PC-9 (cell line): ENCODE measurements around the gene BCCIP. TPM values are rescaled to one million over a fixed set of nuclear protein-coding genes. Genes with fewer than 3 reads are reported as not detected.

ENCODE experiments used
- BruUV-seq: library from RNA; stranded (reverse); fragments of 400-500 nt; replicated peaks from 2 replicates; lab custom pipeline; 2021; lab: Mats Ljungman, UMichigan
- CTCF ChIA-PET: fragments of 300-600 bp; sonication (Branson Sonifier 250); formaldehyde crosslinking; loops from one replicate; lab custom pipeline; 2022; ENCODE audit warnings: antibody characterized with exemption; lab: Charles Lee
- POLR2A ChIA-PET: fragments of 300-600 bp; sonication (Branson Sonifier 250); formaldehyde crosslinking; loops from one replicate; lab custom pipeline; 2022; ENCODE audit warnings: antibody characterized with exemption; ENCODE audit not compliant: unreplicated experiment; lab: Charles Lee
- DNase-seq, 2 experiments: peaks; one replicate each; pipeline versions ENCODE4 v3.0.0 to v3.0.0-alpha.2; 2015 to 2022; ENCODE audit warnings: mixed read lengths in 1 of 2
- H2AFZ ChIP-seq: fragments of 200-600 bp; sonication (generic); 2 replicates; pipeline ENCODE4 v1.8.1; 2017; ENCODE audit warnings: antibody characterized with exemption
- H3F3A ChIP-seq: fragments of 200-600 bp; sonication (generic); 2 replicates; pipeline ENCODE4 v1.8.1; 2017; ENCODE audit warnings: antibody characterized with exemption, mild to moderate bottlenecking, low read depth; ENCODE audit not compliant: insufficient read depth
- H3K27ac ChIP-seq: fragments of 200-600 bp; sonication (generic); 2 replicates; pipeline ENCODE4 v1.6.1; 2016; ENCODE audit warnings: mixed run types
- H3K27me3 ChIP-seq: fragments of 200-600 bp; sonication (generic); 2 replicates; pipeline ENCODE4 v1.6.1; 2016; ENCODE audit warnings: low read depth, mixed run types; ENCODE audit not compliant: insufficient read depth
- H3K36me3 ChIP-seq: fragments of 200-600 bp; sonication (generic); 2 replicates; pipeline ENCODE4 v1.6.1; 2016; ENCODE audit warnings: low read depth, mixed run types
- H3K4me1 ChIP-seq: fragments of 200-600 bp; sonication (generic); replicated peaks from 2 replicates; pipeline ENCODE4 v1.6.1; 2016; ENCODE audit warnings: mixed run types; ENCODE audit not compliant: insufficient read depth
- H3K4me2 ChIP-seq: fragments of 200-600 bp; sonication (generic); 2 replicates; pipeline ENCODE4 v1.6.1; 2017; ENCODE audit warnings: mixed run types
- H3K4me3 ChIP-seq: fragments of 200-600 bp; sonication (generic); 2 replicates; pipeline ENCODE4 v1.6.1; 2016; ENCODE audit warnings: mixed run types
- H3K79me2 ChIP-seq: fragments of 200-600 bp; sonication (generic); 2 replicates; pipeline ENCODE4 v1.6.1; 2017; ENCODE audit warnings: low read depth, mixed run types
- H3K9me2 ChIP-seq: fragments of 200-600 bp; sonication (generic); 2 replicates; pipeline ENCODE4 v1.8.1; 2017; ENCODE audit warnings: mild to moderate bottlenecking; ENCODE audit not compliant: insufficient read depth
- H3K9me3 ChIP-seq: fragments of 200-600 bp; sonication (generic); 2 replicates; pipeline ENCODE4 v1.8.1; 2016; ENCODE audit warnings: low read depth; ENCODE audit not compliant: insufficient read depth
- H4K20me1 ChIP-seq: fragments of 200-600 bp; sonication (generic); 2 replicates; pipeline ENCODE4 v1.8.1; 2017; ENCODE audit not compliant: insufficient read depth
- EZH2 ChIP-seq: fragments of 200-600 bp; sonication (generic); IDR thresholded peaks from 2 replicates; pipeline ENCODE4 v1.8.0; 2017; ENCODE audit warnings: antibody characterized with exemption, low read depth
- intact Hi-C: fragments of 100-400 bp; cut with micrococcal nuclease; formaldehyde crosslinking; loops from one replicate; pipeline ENCODE4 v1.10.0; 2022; ENCODE audit not compliant: unreplicated experiment
- total RNA-seq: library from RNA; stranded (reverse); gene quantifications from 2 replicates; pipeline ENCODE4 v1.2.3, GENCODE V29; 2021
- TF ChIP-seq, protein P1 (sequence below): fragments of 200-600 bp; sonication (generic); conservative IDR thresholded peaks from 2 replicates; pipeline ENCODE4 v1.6.1; 2017; ENCODE audit warnings: mixed run types, antibody characterized with exemption, mild to moderate bottlenecking, moderate library complexity

BCCIP gene
- total RNA-seq, 1 experiment from 2014 or later: 46.0 TPM

DNA sequence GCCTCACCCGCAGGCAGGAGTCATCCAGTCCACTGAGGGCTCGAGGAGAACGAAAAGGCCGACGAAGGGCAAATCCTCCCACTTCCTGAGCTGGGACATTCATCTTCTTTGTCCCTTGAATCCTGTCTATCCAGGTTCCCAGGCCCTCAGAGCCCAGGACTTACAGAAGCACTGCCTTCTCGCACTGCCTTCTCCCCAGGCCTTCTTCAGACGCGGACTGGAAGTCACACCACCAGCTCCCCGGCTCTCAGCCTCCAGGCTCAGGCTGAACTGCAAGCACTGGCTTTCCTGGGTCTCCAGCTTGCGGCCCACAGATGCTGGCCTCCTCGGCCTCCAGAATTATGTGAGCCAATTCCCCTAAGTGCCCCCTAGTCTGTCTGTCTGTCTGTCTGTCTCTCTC lies 41.3 kb upstream of the BCCIP start:
- Histone ChIP-seq H3K27ac (no peak overlapping the region), H4K20me1 (no peaks in the 10 kb centered on the region), H3K4me1 (no peaks in the 10 kb centered on the region), H3K4me3 (no peak overlapping the region), H3K36me3 (no peaks in the 10 kb centered on the region), H3F3A (no peaks in the 10 kb centered on the region), H3K4me2 (no peak overlapping the region), H3K9me3 (no peaks in the 10 kb centered on the region), H2AFZ (no peak overlapping the region), H3K27me3 (no peaks in the 10 kb centered on the region), H3K9me2 (no peaks in the 10 kb centered on the region), H3K79me2 (no peaks in the 10 kb centered on the region)
- intact Hi-C loops: no loop called here
- no TSS peak for BruUV-seq
- ChIA-PET CTCF (no interaction called here), POLR2A (no interaction called here)
- TF ChIP-seq, protein P1, sequence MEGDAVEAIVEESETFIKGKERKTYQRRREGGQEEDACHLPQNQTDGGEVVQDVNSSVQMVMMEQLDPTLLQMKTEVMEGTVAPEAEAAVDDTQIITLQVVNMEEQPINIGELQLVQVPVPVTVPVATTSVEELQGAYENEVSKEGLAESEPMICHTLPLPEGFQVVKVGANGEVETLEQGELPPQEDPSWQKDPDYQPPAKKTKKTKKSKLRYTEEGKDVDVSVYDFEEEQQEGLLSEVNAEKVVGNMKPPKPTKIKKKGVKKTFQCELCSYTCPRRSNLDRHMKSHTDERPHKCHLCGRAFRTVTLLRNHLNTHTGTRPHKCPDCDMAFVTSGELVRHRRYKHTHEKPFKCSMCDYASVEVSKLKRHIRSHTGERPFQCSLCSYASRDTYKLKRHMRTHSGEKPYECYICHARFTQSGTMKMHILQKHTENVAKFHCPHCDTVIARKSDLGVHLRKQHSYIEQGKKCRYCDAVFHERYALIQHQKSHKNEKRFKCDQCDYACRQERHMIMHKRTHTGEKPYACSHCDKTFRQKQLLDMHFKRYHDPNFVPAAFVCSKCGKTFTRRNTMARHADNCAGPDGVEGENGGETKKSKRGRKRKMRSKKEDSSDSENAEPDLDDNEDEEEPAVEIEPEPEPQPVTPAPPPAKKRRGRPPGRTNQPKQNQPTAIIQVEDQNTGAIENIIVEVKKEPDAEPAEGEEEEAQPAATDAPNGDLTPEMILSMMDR: no peak
- TF ChIP-seq EZH2: no peak
- no peak for DNase-seq

DNA sequence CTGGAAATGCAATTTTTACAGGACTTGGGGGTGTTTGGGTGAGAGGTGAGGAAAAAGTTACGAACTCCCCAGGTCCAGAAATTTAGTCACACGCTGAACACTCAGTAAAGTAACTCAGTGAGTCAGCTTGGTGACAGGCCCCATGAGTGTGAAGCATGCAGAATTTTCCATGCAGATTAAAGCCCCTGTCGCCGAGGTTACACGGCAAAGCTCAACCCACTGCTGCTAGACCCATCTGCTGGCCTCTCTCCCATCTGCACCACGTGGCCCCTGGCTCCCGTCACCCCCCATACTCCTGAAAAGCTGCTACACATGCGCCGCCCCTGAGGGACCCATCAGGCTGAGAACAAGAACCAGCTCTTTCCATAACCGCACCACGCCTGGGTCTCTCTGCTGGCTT lies 40.7 kb upstream of the BCCIP start:
- Histone ChIP-seq H3F3A (no peaks in the 10 kb centered on the region), H3K4me1 (no peaks in the 10 kb centered on the region), H3K9me3 (no peaks in the 10 kb centered on the region), H3K4me2 (no peak overlapping the region), H2AFZ (no peak overlapping the region), H3K9me2 (no peaks in the 10 kb centered on the region), H3K27ac (no peak overlapping the region), H3K4me3 (no peak overlapping the region), H3K27me3 (no peaks in the 10 kb centered on the region), H3K79me2 (no peaks in the 10 kb centered on the region), H3K36me3 (no peaks in the 10 kb centered on the region), H4K20me1 (no peaks in the 10 kb centered on the region)
- DNase-seq: no peak
- intact Hi-C loops: no loop called here
- no TSS peak for BruUV-seq
- TF ChIP-seq, protein P1: no peak
- no peak for TF ChIP-seq EZH2
- POLR2A ChIA-PET: no interaction called here
- CTCF ChIA-PET: no interaction called here

DNA sequence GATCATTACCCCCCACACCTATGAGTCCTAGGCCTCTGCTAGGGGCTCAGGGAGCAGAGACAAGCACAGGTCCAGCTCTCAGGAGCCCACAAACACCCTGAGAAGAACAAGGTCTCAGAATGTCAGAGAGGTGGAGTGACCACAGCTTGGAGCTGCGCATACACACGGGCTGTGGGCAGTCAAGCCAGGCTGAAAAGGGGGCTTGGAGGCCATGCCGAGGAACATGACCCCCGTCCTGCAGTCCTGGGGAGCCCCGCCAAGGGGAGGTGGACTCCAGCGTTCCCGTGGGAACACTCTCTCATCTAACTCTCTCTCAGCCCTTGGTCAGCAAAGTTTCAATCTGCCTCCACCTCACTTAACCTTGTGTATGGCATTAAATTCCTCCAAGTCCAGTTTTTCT lies 39.9 kb upstream of the BCCIP start:
- POLR2A ChIA-PET: no interaction called here
- Histone ChIP-seq H3K27ac (no peak overlapping the region), H3K9me2 (no peaks in the 10 kb centered on the region), H3F3A (no peaks in the 10 kb centered on the region), H3K79me2 (no peaks in the 10 kb centered on the region), H3K27me3 (no peaks in the 10 kb centered on the region), H2AFZ (no peak overlapping the region), H3K36me3 (no peaks in the 10 kb centered on the region), H3K9me3 (no peaks in the 10 kb centered on the region), H3K4me1 (no peaks in the 10 kb centered on the region), H3K4me3 (no peak overlapping the region), H3K4me2 (no peak overlapping the region), H4K20me1 (no peaks in the 10 kb centered on the region)
- intact Hi-C loops: no loop called here
- no peak for TF ChIP-seq EZH2
- TF ChIP-seq, protein P1: no peak
- CTCF ChIA-PET: no interaction called here
- no TSS peak for BruUV-seq
- DNase-seq: no peak
